ENCODE data around the gene MYADM.

DNA sequence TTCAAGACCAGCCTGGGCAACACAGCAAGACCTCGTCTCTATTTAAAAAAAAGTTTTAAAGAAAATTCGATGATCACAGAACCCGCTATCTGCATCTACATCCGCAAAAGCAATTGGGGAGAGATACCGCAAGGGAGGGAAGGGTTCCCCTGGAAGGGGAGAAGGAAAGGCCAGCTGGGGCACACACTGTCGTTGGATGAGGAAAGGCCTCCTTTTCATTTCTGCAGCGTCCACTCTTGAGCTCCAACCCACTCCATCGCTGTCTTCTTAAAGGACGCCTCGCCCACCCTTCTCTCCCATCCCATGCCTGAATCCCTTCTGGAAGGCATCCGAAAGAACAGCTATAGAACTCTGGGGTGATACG, 11.1 kb downstream of the MYADM start:
- TF ChIP-seq, protein P1, sequence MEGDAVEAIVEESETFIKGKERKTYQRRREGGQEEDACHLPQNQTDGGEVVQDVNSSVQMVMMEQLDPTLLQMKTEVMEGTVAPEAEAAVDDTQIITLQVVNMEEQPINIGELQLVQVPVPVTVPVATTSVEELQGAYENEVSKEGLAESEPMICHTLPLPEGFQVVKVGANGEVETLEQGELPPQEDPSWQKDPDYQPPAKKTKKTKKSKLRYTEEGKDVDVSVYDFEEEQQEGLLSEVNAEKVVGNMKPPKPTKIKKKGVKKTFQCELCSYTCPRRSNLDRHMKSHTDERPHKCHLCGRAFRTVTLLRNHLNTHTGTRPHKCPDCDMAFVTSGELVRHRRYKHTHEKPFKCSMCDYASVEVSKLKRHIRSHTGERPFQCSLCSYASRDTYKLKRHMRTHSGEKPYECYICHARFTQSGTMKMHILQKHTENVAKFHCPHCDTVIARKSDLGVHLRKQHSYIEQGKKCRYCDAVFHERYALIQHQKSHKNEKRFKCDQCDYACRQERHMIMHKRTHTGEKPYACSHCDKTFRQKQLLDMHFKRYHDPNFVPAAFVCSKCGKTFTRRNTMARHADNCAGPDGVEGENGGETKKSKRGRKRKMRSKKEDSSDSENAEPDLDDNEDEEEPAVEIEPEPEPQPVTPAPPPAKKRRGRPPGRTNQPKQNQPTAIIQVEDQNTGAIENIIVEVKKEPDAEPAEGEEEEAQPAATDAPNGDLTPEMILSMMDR (IDR thresholded peaks at IDR 0.05; ENCODE audit: poor library complexity, severe bottlenecking) = no peak
- TF ChIP-seq EP300 (conservative IDR thresholded peaks at IDR 0.05; ENCODE audit: poor library complexity, severe bottlenecking) (no peak), POLR2AphosphoS5 (IDR thresholded peaks at IDR 0.05) (no peak), EZH2 (IDR thresholded peaks at IDR 0.05; ENCODE audit: borderline replicate concordance, insufficient read depth, low read length, poor library complexity, severe bottlenecking) (no peak), TAF1 (IDR thresholded peaks at IDR 0.05; ENCODE audit: low read depth) (no peak), RAD21 (conservative IDR thresholded peaks at IDR 0.05) (no peak), MXI1 (conservative IDR thresholded peaks at IDR 0.05; ENCODE audit: poor library complexity, severe bottlenecking) (no peak), SMC3 (conservative IDR thresholded peaks at IDR 0.05; ENCODE audit: poor library complexity) (no peak)
- TF ChIP-seq, protein P2, sequence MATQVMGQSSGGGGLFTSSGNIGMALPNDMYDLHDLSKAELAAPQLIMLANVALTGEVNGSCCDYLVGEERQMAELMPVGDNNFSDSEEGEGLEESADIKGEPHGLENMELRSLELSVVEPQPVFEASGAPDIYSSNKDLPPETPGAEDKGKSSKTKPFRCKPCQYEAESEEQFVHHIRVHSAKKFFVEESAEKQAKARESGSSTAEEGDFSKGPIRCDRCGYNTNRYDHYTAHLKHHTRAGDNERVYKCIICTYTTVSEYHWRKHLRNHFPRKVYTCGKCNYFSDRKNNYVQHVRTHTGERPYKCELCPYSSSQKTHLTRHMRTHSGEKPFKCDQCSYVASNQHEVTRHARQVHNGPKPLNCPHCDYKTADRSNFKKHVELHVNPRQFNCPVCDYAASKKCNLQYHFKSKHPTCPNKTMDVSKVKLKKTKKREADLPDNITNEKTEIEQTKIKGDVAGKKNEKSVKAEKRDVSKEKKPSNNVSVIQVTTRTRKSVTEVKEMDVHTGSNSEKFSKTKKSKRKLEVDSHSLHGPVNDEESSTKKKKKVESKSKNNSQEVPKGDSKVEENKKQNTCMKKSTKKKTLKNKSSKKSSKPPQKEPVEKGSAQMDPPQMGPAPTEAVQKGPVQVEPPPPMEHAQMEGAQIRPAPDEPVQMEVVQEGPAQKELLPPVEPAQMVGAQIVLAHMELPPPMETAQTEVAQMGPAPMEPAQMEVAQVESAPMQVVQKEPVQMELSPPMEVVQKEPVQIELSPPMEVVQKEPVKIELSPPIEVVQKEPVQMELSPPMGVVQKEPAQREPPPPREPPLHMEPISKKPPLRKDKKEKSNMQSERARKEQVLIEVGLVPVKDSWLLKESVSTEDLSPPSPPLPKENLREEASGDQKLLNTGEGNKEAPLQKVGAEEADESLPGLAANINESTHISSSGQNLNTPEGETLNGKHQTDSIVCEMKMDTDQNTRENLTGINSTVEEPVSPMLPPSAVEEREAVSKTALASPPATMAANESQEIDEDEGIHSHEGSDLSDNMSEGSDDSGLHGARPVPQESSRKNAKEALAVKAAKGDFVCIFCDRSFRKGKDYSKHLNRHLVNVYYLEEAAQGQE (IDR thresholded peaks at IDR 0.05; ENCODE audit: borderline replicate concordance) = no peak

Measured in neural cell (in vitro differentiated cells).